AG08396 (cell line): ENCODE measurements around the gene CFAP20DC.

Experiments used
- DNase-seq: peaks from one replicate; pipeline ENCODE4 v3.0.0; 2012; ENCODE audit warnings: low spot score, mixed read lengths

CFAP20DC gene

DNA sequence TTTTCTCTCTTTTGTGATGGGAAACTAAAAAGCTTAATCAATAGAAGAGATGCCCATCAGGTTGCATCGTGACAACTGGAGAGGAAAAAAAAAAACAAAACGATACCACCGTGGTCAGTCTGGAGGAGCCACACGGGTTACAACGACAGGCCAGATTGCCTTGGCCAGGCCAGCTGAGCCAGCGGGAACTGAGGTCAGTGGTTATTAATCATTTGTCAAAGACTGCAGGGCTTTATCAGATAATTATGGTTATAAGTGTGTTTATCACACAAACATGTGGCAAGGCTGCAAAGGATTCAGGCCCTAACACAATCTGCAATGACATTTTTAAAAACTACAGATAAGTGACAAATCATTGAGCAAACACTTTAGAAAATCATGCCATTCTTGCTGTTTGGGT, 248.3 kb downstream of the CFAP20DC start:
- no peak for DNase-seq

GRCh38 chr3:58800940-58801339, 248.9 kb downstream of the CFAP20DC start:
- no peak for DNase-seq

GRCh38 chr3:58800032-58800431, 249.8 kb downstream of the CFAP20DC start:
- no peak for DNase-seq

DNA sequence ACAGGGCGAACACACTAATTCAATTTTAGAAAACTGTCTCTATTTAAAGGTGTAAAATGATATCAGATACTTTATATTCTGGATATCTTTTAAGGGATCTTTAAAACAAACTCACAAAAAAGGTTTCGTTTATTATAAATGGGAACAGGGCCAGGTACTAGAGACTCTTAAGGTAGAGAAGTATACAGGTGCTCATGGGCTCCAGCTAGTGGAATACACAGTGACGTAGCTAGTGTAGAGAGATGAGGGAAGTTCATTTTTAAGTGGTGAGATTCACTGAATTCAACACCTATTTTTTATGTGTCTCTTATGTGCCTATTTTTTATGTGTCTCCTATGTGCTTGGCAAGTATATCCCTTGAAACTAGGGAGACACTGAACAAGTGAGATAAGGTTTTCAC, 250.6 kb downstream of the CFAP20DC start:
- DNase-seq = no peak

- no peak for DNase-seq
These were observed 251.5 kb downstream of the CFAP20DC start for GRCh38 chr3:58798312-58798711.

DNA sequence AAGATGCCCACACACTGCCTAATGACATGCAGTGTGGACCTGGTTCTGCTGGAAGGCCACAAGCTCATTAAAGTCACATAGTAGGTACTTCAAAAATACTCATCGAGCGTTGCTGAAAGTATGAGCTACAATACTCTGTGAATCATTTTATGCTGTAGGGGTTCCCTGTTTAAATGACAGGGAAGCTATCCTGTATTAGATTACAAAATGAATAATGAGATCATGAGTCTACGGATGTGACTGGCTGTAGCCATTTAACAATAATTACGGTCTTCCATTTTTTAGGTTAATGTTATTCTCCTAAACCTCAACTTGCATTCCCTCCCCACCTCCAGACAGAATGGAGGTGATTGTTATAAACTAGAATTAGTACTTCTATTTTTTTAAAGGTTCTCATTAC, 255.1 kb downstream of the CFAP20DC start:
- DNase-seq = no peak

GRCh38 chr3:58793938-58794337, 255.9 kb downstream of the CFAP20DC start:
- no peak for DNase-seq

DNA sequence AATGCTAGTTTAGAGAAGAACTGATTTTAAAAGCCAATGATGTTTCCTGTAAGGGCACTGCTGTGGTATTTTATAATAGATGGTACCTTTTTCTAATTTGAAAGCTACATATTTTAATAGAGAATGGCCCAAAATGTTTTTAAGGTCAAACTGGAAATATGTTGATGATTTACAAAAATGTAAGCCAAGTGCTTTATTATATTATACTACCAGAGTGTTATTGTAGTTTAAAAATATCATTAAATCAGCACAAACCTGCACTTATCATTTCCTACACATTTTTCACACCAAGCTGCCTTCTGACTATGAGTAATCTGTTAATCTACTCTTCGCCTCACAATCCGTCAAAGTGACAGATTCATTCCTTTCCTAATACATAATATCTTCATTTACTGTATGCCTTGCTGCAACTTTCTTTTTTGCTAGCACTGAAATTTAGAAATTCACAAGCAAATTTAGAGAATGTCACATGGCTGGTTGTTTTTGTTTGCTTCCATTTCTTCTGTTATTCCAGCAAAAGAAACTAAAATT, 256.8 kb downstream of the CFAP20DC start:
- no peak for DNase-seq

DNA sequence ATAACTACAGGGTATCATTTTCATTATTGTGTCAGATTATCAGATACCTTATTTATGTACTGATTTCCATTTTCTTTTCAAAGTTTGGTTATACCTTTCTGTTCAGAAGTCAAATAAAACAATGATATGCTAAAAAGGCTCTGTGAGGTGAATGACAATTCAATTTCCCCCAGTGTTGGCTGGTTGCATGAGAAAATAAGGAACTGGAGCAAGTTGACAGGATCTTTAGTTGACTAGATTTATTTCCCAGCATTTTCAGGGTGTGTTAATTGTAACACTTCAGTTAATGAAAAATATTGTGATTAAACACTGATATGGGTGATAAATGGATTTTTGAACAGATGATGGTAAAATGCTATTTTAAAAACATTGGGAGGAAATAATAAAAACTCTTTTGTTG, 260.4 kb downstream of the CFAP20DC start:
- no peak for DNase-seq

GRCh38 chr3:58784888-58785287, 264.9 kb downstream of the CFAP20DC start:
- no peak for DNase-seq

DNA sequence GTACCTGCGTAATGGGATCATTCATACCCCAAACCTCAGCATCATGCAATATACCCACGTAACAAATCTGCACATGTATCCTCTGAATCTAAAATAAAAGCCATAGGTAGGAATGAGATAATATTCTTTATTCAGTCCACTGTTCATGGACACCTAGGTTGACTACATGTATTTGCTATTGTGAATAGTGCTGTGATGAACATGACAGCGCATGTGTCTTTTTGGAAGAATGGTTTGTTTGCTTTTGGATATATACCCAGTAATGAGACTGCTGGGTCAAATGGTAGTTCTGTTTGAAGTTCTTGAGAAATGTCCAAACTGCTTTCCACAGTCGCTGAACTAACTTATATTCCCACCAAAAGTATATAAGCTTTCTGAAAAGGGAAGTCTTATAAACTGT, 265.4 kb downstream of the CFAP20DC start:
- no peak for DNase-seq

GRCh38 chr3:58783845-58784244, 266.0 kb downstream of the CFAP20DC start:
- DNase-seq = no peak

DNA sequence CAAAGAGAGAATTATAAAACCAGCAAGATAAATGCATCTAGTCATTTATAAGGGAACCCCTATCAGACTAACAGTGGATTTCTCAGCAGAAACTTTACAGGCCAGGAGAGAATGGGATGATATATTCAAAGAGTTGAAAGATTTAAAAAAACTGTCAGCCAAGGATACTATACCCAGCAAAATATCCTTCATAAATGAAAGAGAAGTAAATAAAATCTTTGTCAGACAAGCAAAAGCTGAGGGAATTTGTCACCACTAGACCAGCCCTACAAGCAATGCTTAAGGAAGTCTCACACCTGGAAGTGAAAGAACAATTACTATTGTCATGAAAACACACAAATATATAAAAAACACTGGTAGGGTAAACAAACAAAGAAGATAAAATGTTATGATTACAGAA, 269.9 kb downstream of the CFAP20DC start:
- DNase-seq = no peak

DNA sequence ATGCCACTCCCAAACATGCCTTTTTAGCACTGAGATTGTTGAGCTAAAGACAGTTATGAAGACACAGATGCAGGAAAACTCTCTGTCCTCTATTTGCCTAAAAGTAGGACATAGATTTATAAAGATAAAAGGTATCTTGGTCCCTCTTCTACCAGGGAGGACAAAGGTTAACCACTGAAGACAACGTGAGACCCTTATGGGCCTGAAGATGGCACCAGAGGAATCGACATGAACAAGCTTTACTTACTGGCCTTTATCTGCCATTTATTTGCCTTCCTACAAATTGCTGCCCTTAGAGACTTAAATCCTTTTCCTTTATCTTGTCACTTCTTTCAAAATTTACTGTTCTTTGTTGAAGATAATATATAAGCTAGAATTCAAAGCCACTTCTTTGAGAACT, 273.6 kb downstream of the CFAP20DC start:
- no peak for DNase-seq

GRCh38 chr3:58772462-58772861, 277.4 kb downstream of the CFAP20DC start:
- no peak for DNase-seq

- no peak for DNase-seq
These were observed 280.8 kb downstream of the CFAP20DC start for GRCh38 chr3:58769065-58769464.

- DNase-seq = no peak
These were observed 283.1 kb downstream of the CFAP20DC start for GRCh38 chr3:58766587-58767282.

- DNase-seq = no peak
These were observed 294.7 kb downstream of the CFAP20DC start for GRCh38 chr3:58755150-58755549.

- DNase-seq = no peak
These were observed 295.8 kb downstream of the CFAP20DC start for GRCh38 chr3:58754074-58754473.

GRCh38 chr3:58751882-58752567, 297.8 kb downstream of the CFAP20DC start:
- DNase-seq = no peak

DNA sequence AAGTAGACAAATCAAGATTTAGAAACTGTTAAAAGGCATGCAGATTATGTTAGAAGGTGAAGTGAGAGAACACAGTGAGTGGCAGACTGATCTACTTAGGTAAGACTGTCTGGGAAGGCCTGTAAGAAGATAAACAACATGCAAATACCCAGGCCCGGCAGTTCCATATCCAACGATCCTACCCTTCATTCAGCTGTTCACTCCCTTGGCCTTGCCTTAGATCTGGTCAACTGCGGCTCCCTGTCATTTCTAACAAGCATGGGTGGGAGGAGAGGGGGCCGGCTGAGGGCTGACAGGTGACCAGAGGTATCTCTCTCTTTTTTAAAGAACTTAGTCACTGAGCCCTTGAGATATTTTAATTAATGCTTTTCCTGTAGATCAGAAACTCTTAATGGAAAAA, 298.6 kb downstream of the CFAP20DC start:
- no peak for DNase-seq

DNA sequence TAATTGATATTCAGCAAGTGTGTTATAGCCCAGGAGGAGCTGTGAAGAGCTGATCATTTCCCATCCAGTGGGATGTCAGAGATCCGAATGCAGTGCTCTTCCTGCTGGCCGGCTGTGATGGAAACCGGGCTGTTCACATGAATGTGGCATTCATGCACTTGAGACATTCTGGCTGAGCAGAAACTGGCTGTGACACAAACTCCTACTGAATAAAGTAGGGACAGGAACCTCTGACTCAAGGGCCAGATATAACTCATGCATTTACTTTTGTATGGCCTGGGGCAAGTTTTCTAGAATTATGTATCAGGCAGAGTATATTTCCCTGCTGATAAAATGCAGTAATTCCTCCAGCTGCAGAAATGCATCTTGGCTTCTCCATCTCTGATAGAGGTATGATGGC, 299.9 kb downstream of the CFAP20DC start:
- no peak for DNase-seq

- DNase-seq = no peak
These were observed 301.8 kb downstream of the CFAP20DC start for GRCh38 chr3:58748024-58748423.

DNA sequence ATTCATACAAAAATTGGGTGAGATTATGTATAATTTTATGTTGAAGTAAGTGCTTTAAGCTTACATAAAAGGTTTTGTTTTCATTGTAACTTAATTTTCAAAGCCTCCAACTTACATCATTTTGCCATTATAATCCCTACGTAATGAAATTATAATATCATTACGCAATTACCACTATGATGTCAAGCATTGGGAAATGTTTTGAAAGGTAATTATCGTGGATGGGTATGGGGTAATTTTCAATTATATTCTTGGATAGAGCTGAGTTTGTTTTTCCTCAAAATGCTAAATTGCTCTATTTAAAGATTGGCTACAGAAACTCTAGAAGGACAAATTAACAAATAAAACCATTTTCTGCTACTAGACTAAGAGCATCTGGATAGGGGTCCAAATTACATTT, 303.1 kb downstream of the CFAP20DC start:
- DNase-seq = no peak
